Smooth muscle cell of the coronary artery (primary cell): ENCODE measurements around the gene IFNA16. TPM values are rescaled to one million over a fixed set of nuclear protein-coding genes. Genes with fewer than 3 reads are reported as not detected.

Experiments used
- total RNA-seq: library from RNA; depleted of rRNA; stranded (reverse); fragments of >200 nt; gene quantifications from 2 replicates; pipeline ENCODE4 v1.2.3, GENCODE V29; 2014; ENCODE audit warnings: low replicate concordance

Gene IFNA16
- total RNA-seq = not detected in 2 replicates

GRCh38 chr9:21217211-21217610 is at the start of gene IFNA16:
TSS of gene IFNA16 (minus strand) at chr9:21217311. CDS start at chr9:21217305, 6 bp downstream.

DNA sequence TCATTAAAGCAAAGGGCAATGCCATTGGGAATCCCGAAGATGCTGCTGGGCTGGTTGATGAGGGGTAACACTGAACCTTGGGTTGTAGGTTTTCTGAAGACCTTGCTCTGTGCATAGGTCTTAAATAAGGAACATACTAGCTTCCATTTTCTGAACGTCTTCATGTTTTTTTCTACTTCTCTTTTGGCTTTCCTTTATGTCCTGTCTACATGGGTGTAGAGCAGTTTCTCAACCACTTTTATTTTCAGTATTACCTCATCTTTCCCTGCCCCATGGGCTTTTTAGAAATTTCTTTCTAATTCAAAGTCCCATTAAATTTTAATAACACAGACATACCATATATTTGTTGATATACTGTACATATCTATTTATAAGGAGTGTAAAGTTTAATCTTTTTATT is 22.8 kb upstream of the IFNA16 start, which contains the start of gene IFNA14:
Gene IFNA14, minus strand, starts transcription at position 95 of the 400 bp plus-strand sequence. Its CDS starts 70 bp downstream, at position 25.

GRCh38 chr9:21228122-21228521 is 11.0 kb upstream of the IFNA16 start, which contains the start of gene IFNA17:
TSS of gene IFNA17 (minus strand) at chr9:21228222. CDS start at chr9:21228173, 49 bp downstream.

DNA sequence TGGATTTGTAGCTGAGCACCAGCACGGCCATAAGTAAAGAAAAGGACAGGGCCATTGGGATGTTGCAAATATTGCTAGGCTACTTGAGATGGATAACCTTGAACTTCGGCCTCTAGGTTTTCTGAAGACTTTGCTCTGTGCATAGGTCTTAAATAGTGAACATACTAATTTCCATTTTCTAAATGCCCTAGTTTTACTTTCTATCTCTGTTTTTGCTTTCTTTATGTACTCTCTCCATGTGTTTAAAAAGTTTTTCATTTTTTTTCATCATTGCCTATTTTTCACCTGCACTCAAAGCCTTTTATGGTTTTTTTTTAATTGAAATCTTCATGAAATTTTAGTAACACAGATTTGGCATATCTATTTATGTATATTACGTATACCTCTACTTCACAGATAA is 10.1 kb downstream of the IFNA16 start, which contains the start of gene IFNA10:
Gene IFNA10, minus strand, starts transcription at position 101 of the 400 bp plus-strand sequence. Its CDS starts 46 bp downstream, at position 55.

DNA sequence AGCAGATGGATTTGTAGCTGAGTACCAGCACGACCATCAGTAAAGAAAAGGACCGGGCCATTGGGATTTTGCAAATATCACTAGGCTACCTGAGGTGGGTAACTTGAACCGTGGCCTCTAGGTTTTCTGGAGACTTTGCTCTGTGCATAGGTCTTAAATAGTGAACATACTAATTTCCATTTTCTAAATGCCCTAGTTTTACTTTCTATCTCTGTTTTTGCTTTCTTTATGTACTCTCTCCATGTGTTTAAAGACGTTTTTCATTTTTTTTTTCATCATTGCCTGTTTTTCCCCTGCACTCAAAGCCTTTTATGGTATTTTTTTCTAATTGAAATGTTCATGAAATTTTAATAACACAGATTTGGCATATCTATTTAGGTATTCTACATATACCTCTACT is 15.0 kb downstream of the IFNA16 start, which contains the start of gene IFNA7:
Gene IFNA7, minus strand, starts transcription at position 101 of the 400 bp plus-strand sequence. Its CDS starts 40 bp downstream, at position 61.

DNA sequence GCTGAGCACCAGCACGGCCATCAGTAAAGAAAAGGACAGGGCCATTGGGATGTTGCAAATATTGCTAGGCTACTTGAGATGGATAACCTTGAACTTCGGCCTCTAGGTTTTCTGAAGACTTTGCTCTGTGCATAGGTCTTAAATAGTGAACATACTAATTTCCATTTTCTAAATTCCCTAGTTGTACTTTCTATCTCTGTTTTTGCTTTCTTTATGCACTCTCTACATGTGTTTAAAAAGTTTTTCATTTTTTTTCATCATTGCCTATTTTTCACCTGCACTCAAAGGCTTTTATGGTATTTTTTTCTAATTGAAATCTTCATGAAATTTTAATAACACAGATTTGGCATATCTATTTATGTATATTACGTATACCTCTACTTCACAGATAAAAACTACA is 29.6 kb downstream of the IFNA16 start, which contains the start of gene IFNA4:
Gene IFNA4, minus strand, starts transcription at position 101 of the 400 bp plus-strand sequence. Its CDS starts 56 bp downstream, at position 45.

GRCh38 chr9:21166560-21166959 is 50.6 kb downstream of the IFNA16 start, which contains the start of gene IFNA21:
TSS of gene IFNA21 (minus strand) at chr9:21166660. CDS start at chr9:21166612, 48 bp downstream.

Other genes starting within 250 kb of the IFNA16 start
- 1.4 and 2.6 TPM in 2 replicates for gene HACD4, start 185.7 kb downstream of the IFNA16 start, total RNA-seq
- gene IFNB1, start 139.4 kb downstream of the IFNA16 start, total RNA-seq = not detected in 2 replicates
- not detected in 2 replicates for gene IFNW1, start 75.5 kb downstream of the IFNA16 start, total RNA-seq
- not detected in 2 replicates for gene IFNA21, start 50.7 kb downstream of the IFNA16 start, total RNA-seq
- gene IFNA4, start 29.7 kb downstream of the IFNA16 start, total RNA-seq = not detected in 2 replicates
- not detected in 2 replicates for gene IFNA7, start 15.1 kb downstream of the IFNA16 start, total RNA-seq
- gene IFNA10, start 10.2 kb downstream of the IFNA16 start, total RNA-seq = not detected in 2 replicates
- not detected in 2 replicates for gene IFNA17, start 10.9 kb upstream of the IFNA16 start, total RNA-seq
- gene IFNA14, start 22.7 kb upstream of the IFNA16 start, total RNA-seq = not detected in 2 replicates
- not detected in 2 replicates for gene IFNA5, start 88.0 kb upstream of the IFNA16 start, total RNA-seq
- gene KLHL9, start 118.1 kb upstream of the IFNA16 start, total RNA-seq = 25.9 and 31.9 TPM in 2 replicates
- not detected in 2 replicates for gene IFNA6, start 133.6 kb upstream of the IFNA16 start, total RNA-seq
- gene IFNA13, start 150.7 kb upstream of the IFNA16 start, total RNA-seq = not detected in 2 replicates
- gene IFNA2, start 168.1 kb upstream of the IFNA16 start, total RNA-seq = not detected in 2 replicates
- not detected in 2 replicates for gene IFNA8, start 191.8 kb upstream of the IFNA16 start, total RNA-seq
- not detected in 2 replicates for gene IFNA1, start 223.1 kb upstream of the IFNA16 start, total RNA-seq